GM12872 (cell line): ENCODE measurements around the gene NCKAP5.

Source experiments
- TF ChIP-seq, protein P1 (sequence below): IDR thresholded peaks from 3 replicates; pipeline ENCODE4 v1.5.1; 2011; ENCODE audit warnings: low read depth, mild to moderate bottlenecking, low read length, moderate library complexity; ENCODE audit not compliant: insufficient read depth

The NCKAP5 gene

DNA sequence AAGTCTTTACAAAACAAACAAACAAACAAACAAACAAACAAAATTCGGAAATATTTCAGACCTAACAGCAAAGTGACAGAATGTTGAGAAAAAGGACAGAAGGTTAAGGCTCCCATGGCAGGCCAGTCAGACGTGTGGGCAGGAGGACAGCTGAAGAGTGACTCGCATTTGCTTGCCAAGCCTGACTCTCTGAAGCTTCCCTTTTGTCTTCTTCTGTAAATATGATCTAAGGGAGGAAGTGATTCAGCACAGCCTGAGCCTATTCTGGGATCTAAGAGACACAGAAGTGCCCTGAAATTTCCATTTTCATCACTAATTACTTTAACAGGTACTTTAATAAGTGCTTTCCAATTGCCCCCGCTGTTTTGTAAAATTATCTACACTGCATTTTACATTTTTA is 764.2 kb downstream of the NCKAP5 start:
- TF ChIP-seq, protein P1, sequence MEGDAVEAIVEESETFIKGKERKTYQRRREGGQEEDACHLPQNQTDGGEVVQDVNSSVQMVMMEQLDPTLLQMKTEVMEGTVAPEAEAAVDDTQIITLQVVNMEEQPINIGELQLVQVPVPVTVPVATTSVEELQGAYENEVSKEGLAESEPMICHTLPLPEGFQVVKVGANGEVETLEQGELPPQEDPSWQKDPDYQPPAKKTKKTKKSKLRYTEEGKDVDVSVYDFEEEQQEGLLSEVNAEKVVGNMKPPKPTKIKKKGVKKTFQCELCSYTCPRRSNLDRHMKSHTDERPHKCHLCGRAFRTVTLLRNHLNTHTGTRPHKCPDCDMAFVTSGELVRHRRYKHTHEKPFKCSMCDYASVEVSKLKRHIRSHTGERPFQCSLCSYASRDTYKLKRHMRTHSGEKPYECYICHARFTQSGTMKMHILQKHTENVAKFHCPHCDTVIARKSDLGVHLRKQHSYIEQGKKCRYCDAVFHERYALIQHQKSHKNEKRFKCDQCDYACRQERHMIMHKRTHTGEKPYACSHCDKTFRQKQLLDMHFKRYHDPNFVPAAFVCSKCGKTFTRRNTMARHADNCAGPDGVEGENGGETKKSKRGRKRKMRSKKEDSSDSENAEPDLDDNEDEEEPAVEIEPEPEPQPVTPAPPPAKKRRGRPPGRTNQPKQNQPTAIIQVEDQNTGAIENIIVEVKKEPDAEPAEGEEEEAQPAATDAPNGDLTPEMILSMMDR, result no peak

DNA sequence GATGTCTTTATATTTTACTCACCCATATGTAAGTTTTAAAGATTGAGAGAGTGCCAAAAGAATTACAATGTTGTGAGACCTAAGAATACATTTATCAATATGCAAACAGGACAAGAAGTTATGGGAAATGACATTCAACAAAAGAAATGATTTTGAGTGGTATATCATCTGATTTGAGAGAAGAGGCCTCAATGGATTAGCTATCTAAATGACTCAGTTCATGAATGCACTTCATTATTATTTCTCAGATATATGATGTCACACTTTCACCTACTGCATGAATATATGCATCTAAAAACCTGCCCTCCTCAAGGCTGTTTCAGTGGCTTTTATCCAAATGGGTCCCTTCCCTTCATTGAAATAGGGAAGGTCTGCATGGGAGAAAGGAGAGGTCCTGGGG is 769.9 kb downstream of the NCKAP5 start:
- TF ChIP-seq, protein P1, result no peak

DNA sequence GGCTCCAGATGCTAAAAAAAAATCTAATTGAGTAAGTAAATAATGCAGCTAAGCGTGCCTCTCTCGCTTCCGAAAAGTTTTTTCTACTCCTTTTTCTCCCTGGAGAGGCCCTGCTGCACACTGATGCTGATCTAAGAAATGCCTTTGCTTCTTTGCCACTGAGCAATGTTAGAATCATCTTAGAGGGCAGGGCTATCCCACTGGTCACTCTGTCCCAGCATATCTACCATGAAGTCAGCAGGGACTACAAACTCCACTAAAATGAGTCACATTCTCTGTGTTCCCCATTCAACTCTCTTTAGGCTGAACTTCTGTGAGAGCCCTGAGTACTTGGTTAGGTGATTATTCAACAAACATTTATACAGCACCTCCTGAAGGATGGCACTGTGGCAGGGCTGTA is 770.7 kb downstream of the NCKAP5 start:
- TF ChIP-seq, protein P1, result no peak

DNA sequence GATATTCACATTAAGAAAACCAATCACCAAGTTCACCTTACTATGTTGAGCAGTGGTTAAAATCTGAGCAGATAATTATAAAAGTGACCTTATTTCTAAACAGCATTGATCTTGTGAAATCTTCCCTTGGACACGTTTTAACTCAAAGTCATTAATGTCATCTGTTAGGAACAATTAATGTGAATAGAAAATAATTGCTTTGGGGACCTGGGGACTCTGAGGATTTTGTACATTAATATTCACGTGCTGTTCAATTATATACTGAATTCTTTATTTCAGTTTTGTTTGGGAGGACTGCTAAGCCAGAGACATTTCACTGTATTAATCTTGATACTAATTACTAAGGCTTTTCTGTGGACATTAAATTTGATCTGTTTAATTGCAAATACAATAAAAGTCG is 771.2 kb downstream of the NCKAP5 start:
- TF ChIP-seq, protein P1, result no peak

DNA sequence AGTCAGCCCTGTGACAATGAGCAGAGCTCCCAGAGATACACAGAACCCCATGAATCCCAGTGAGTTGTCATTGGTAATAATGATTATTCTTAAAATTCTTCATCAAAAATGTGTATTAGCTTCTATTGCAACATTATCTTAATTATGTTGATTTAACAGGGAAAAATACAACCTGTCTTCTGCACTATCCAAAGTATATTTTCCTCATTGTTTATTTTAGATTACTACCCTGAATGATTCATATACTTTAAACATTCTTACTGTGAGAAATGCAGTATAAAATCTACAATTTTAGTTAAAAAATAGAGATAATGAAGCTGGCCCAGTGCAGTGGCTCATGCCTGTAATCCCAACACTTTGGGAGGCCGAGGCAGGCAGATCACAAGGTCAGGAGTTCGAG is 773.0 kb downstream of the NCKAP5 start:
- TF ChIP-seq, protein P1, result no peak

DNA sequence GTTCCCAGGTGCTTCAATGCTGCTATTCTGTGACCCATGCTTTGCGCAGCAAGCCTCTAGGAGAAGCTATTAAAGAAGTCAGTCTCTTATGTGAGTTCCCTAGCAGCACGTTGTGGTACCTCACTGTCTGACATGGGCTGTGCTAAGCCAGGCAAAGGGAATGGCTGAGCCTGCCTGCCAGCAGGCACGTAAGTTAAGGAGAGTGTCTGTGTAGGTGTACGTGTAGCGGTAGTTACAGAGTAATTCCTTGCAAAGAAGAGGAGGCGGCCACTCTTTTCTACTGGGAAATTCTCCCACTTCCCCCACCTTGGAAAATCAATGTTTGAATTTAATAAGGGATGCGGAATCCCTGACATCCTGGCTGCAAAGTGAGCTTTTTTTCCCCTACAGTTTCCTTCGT is 774.7 kb downstream of the NCKAP5 start:
- TF ChIP-seq, protein P1, result no peak

DNA sequence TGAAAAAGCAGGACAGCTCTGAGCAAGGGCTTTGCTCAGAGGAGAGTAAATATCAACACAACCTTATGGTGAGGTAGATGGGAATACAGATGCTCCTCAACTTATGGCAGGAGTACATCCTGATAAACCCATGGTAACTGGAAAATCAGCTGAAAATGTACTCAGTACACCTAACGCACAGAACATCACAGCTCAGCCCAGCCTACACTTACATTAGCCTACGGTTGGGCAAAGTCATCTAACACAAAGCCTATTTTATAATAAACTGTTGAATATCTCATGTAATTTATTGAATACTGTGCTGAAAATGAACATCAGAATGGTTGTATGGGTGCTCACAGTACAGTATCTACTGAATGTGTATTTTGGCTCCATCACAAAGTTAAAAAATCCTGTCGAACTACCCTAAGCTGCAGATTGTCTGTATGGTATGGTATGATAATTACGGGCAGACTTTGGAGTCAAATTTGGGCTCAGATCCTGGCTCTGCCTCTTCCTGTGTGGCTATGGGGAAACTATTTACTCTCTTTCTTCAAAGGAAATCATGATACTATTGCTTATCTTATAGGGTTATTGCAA is 778.0 kb downstream of the NCKAP5 start:
- TF ChIP-seq, protein P1, result no peak

DNA sequence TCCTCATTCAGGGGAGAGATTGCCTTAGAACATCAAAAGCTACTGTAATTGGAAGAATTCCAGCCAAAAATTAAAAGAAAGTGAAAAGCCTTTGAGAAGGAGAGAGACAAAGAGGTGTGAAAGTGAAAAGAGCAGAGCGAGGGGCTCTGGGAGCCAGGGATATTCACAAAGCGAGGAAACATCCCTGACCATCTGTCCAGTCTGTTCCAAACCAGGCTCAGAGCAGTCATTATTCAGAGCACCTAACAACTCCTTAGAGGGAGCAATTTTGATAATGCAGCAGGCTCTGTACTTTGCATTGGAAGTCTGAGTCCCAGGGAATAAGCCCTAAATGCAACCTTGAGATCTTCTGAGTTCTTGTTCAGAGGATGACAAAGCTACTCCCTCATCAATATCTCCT is 779.2 kb downstream of the NCKAP5 start:
- TF ChIP-seq, protein P1, result no peak
